ENCODE results near the gene ASPA.
"Not testable (repeated sequence)": the region's sequence is repeated elsewhere in the genome, so short reads cannot be mapped to it uniquely, and the experiment has no call there.

The ASPA gene

GRCh38 chr17:3475812-3476610 lies at the start of gene ASPA:
ASPA (plus strand) TSS chr17:3475997; CDS start chr17:3476160, 163 bp downstream.
- DNase-seq, result no peak

GRCh38 chr17:3433215-3433614 lies 42.6 kb upstream of the ASPA start:
- peak; percentile 11 for DNase-seq

- no peak for DNase-seq
Observed at GRCh38 chr17:3433741-3434140, 42.1 kb upstream of the ASPA start, which contains the start of gene OR1E2. OR1E2 (minus strand) TSS chr17:3433841; CDS start chr17:3433841, 0 bp downstream.

- DNase-seq, result no peak
Observed at GRCh38 chr17:3438368-3438767, 37.4 kb upstream of the ASPA start.

- no peak for DNase-seq
Observed at GRCh38 chr17:3440451-3440850, 35.3 kb upstream of the ASPA start.

GRCh38 chr17:3447625-3448024 lies 28.2 kb upstream of the ASPA start:
- peak; percentile 8 for DNase-seq

- no peak for DNase-seq
Observed at GRCh38 chr17:3448059-3448665, 27.6 kb upstream of the ASPA start.

- DNase-seq, result not testable (repeated sequence)
Observed at GRCh38 chr17:3466355-3466754, 9.4 kb upstream of the ASPA start.

- no peak for DNase-seq
Observed at GRCh38 chr17:3469529-3469928, 6.3 kb upstream of the ASPA start.

GRCh38 chr17:3471599-3471998 lies 4.2 kb upstream of the ASPA start, which contains the start of gene SPATA22:
SPATA22 (minus strand) TSS chr17:3471819; CDS start chr17:3469325, 2,494 bp downstream.
- DNase-seq, result no peak

- no peak for DNase-seq
Observed at GRCh38 chr17:3472137-3472536, 3.7 kb upstream of the ASPA start.

GRCh38 chr17:3474212-3474611 lies 1.6 kb upstream of the ASPA start:
- no peak for DNase-seq

- no peak for DNase-seq
Observed at GRCh38 chr17:3475251-3475685, 529 bp upstream of the ASPA start.

GRCh38 chr17:3479988-3480387 lies 4.2 kb downstream of the ASPA start:
- no peak for DNase-seq

- no peak for DNase-seq
Observed at GRCh38 chr17:3482852-3483251, 7.1 kb downstream of the ASPA start.

- no peak for DNase-seq
Observed at GRCh38 chr17:3485481-3486068, 9.8 kb downstream of the ASPA start.

GRCh38 chr17:3497101-3497500 lies 21.3 kb downstream of the ASPA start:
- DNase-seq, result no peak

- DNase-seq, result no peak
Observed at GRCh38 chr17:3501344-3501743, 25.5 kb downstream of the ASPA start.

GRCh38 chr17:3502466-3502865 lies 26.7 kb downstream of the ASPA start:
- DNase-seq, result no peak

GRCh38 chr17:3503285-3503684 lies 27.5 kb downstream of the ASPA start:
- no peak for DNase-seq

GRCh38 chr17:3505008-3505407 lies 29.2 kb downstream of the ASPA start:
- no peak for DNase-seq

- no peak for DNase-seq
Observed at GRCh38 chr17:3506054-3506453, 30.3 kb downstream of the ASPA start.

- DNase-seq, result no peak
Observed at GRCh38 chr17:3507071-3507470, 31.3 kb downstream of the ASPA start.

- no peak for DNase-seq
Observed at GRCh38 chr17:3507869-3508268, 32.1 kb downstream of the ASPA start.
